ENCODE data around the gene ABLIM1. TPM values are rescaled to one million over a fixed set of nuclear protein-coding genes. Genes with fewer than 3 reads are reported as not detected.
A peak's percentile ranks its signal among the peaks of the same experiment; 100 is the strongest.

Gene ABLIM1
- total and polyA plus RNA-seq, 2 of the 13 experiments (the other 11 are each of a cell fraction or from before 2014, with no cell fraction given): 59.4 to 92.7 TPM

DNA sequence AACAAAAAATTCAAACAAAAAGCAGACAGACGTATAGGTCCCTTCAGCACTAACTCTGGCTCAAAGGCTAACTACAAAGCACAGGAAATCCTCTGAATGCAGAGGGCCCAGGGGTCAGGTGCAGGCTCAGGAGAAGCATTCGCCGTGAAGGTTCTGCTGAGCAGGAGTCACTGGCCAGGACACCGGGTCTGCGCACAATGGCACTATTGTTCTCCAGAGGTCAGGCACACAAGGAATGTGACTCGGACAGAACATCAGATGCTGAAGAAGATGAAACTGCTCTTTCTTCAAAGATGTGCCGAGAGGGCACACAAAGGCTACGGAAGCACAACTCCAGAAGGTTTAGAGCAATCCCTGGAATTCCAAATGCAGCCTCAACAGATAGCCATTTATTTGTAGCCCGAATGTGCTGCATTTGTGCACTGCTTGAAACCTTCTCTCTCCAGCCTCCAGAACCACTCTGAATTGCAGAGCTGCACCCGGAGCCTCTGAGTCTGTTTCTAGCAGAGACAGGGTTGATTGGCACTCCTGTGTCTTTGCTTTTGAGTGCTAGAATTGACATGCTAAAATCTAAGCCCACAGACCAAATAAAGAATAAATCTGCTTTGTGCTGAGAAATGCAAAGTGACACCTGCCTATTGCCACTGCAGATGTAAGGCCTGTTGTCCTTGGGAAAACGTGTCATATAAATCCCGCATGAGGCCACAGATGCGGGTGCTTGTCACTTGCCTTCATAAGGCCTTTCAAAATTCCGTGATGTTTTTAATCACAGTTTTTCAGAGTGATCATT, 168.4 kb downstream of the ABLIM1 start (continued):
- TF ChIP-seq, protein P1, sequence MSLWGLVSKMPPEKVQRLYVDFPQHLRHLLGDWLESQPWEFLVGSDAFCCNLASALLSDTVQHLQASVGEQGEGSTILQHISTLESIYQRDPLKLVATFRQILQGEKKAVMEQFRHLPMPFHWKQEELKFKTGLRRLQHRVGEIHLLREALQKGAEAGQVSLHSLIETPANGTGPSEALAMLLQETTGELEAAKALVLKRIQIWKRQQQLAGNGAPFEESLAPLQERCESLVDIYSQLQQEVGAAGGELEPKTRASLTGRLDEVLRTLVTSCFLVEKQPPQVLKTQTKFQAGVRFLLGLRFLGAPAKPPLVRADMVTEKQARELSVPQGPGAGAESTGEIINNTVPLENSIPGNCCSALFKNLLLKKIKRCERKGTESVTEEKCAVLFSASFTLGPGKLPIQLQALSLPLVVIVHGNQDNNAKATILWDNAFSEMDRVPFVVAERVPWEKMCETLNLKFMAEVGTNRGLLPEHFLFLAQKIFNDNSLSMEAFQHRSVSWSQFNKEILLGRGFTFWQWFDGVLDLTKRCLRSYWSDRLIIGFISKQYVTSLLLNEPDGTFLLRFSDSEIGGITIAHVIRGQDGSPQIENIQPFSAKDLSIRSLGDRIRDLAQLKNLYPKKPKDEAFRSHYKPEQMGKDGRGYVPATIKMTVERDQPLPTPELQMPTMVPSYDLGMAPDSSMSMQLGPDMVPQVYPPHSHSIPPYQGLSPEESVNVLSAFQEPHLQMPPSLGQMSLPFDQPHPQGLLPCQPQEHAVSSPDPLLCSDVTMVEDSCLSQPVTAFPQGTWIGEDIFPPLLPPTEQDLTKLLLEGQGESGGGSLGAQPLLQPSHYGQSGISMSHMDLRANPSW (CRISPR knock-in tag; IDR thresholded peaks at IDR 0.05; ENCODE audit: borderline replicate concordance): peak; percentile 60; the same call in 1 of the 2 replicates
- TF ChIP-seq ZMAT5 (CRISPR knock-in tag; IDR thresholded peaks at IDR 0.05; ENCODE audit: borderline replicate concordance, low read depth) (no peak), ZNF572 (CRISPR knock-in tag; IDR thresholded peaks at IDR 0.05) (no peak), ZNF841 (CRISPR knock-in tag; IDR thresholded peaks at IDR 0.05; ENCODE audit: borderline replicate concordance) (no peak), KLF16 (CRISPR knock-in tag; IDR thresholded peaks at IDR 0.05) (0 out of 4 replicates have a peak, but pooled peaks of 1 of the 2 experiments have one; percentile 29), BRF2 (CRISPR knock-in tag; IDR thresholded peaks at IDR 0.05) (no peak), ZFAT (CRISPR knock-in tag; conservative IDR thresholded peaks at IDR 0.05) (no peak), KMT2A (CRISPR knock-in tag; IDR thresholded peaks at IDR 0.05) (peak; percentile 44; the same call in 1 of the 2 replicates), ZNF792 (CRISPR knock-in tag; IDR thresholded peaks at IDR 0.05) (no peak; the same call in 1 of the 2 replicates), ZBTB42 (CRISPR knock-in tag; IDR thresholded peaks at IDR 0.05) (no peak), MIXL1 (CRISPR knock-in tag; IDR thresholded peaks at IDR 0.05) (peak; percentile 61; the same call in 1 of the 2 replicates), ZNF138 (CRISPR knock-in tag; IDR thresholded peaks at IDR 0.05; ENCODE audit: low read depth) (no peak), ZNF782 (CRISPR knock-in tag; IDR thresholded peaks at IDR 0.05; ENCODE audit: borderline replicate concordance) (no peak), KLF11 (CRISPR knock-in tag; IDR thresholded peaks at IDR 0.05) (no peak), ZNF20 (CRISPR knock-in tag; IDR thresholded peaks at IDR 0.05) (no peak), GTF3A (CRISPR knock-in tag; conservative IDR thresholded peaks at IDR 0.05) (no peak), JDP2 (CRISPR knock-in tag; IDR thresholded peaks at IDR 0.05; ENCODE audit: borderline replicate concordance) (no peak), IRX3 (CRISPR knock-in tag; IDR thresholded peaks at IDR 0.05; ENCODE audit: borderline replicate concordance, low read depth) (no peak), MTF1 (CRISPR knock-in tag; IDR thresholded peaks at IDR 0.05) (no peak), ZNF333 (CRISPR knock-in tag; IDR thresholded peaks at IDR 0.05; ENCODE audit: borderline replicate concordance) (no peak), NR3C1 (CRISPR knock-in tag; IDR thresholded peaks at IDR 0.05) (no peak), KDM2A (CRISPR knock-in tag; IDR thresholded peaks at IDR 0.05; ENCODE audit: borderline replicate concordance, low read depth) (peak; percentile 53; the same call in 1 of the 2 replicates), ARID5B (CRISPR knock-in tag; IDR thresholded peaks at IDR 0.05) (peak; percentile 97)

All from HepG2 (cell line).